ENCODE data around the gene TOMM34. TPM values are rescaled to one million over a fixed set of nuclear protein-coding genes. Genes with fewer than 3 reads are reported as not detected.

The TOMM34 gene
- total RNA-seq, 1 donor from 2014 or later = 4.8 TPM

GRCh38 chr20:44962483-44962882 lies 2.3 kb upstream of the TOMM34 start:
- no peak for DNase-seq

- DNase-seq = no peak
These were observed 1.7 kb upstream of the TOMM34 start for GRCh38 chr20:44961870-44962267.

- DNase-seq = no peak
These were observed 1.0 kb upstream of the TOMM34 start for GRCh38 chr20:44961011-44961869.

- DNase-seq = no peak
These were observed 527 bp downstream of the TOMM34 start for GRCh38 chr20:44959638-44960102.

- DNase-seq = no peak
These were observed 1.0 kb downstream of the TOMM34 start for GRCh38 chr20:44959082-44959637.

- DNase-seq = no peak
These were observed 1.9 kb downstream of the TOMM34 start for GRCh38 chr20:44958276-44958675.

GRCh38 chr20:44956410-44956809 lies 3.8 kb downstream of the TOMM34 start:
- no peak for DNase-seq

- no peak for DNase-seq
These were observed 4.9 kb downstream of the TOMM34 start for GRCh38 chr20:44955270-44955669.

- DNase-seq = no peak
These were observed 6.0 kb downstream of the TOMM34 start for GRCh38 chr20:44954211-44954610.

- no peak for DNase-seq
These were observed 7.5 kb downstream of the TOMM34 start for GRCh38 chr20:44952731-44953130.

- no peak for DNase-seq
These were observed 9.8 kb downstream of the TOMM34 start for GRCh38 chr20:44950368-44950767.

- DNase-seq = no peak
These were observed 11.7 kb downstream of the TOMM34 start for GRCh38 chr20:44948513-44948912.

GRCh38 chr20:44948107-44948506 lies 12.1 kb downstream of the TOMM34 start:
- no peak for DNase-seq

- DNase-seq = no peak
These were observed 13.8 kb downstream of the TOMM34 start for GRCh38 chr20:44946271-44946852.

GRCh38 chr20:44945261-44945660 lies 14.9 kb downstream of the TOMM34 start:
- no peak for DNase-seq

- DNase-seq = no peak
These were observed 16.4 kb downstream of the TOMM34 start for GRCh38 chr20:44943828-44944227.

GRCh38 chr20:44942264-44942973 lies 17.8 kb downstream of the TOMM34 start:
- DNase-seq = no peak

GRCh38 chr20:44941120-44941691 lies 19.0 kb downstream of the TOMM34 start:
- DNase-seq = no peak

GRCh38 chr20:44938637-44939036 lies 21.6 kb downstream of the TOMM34 start:
- DNase-seq = no peak

GRCh38 chr20:44936510-44936909 lies 23.7 kb downstream of the TOMM34 start:
- DNase-seq = no peak

- no peak for DNase-seq
These were observed 27.3 kb downstream of the TOMM34 start for GRCh38 chr20:44932916-44933315.

GRCh38 chr20:44931911-44932310 lies 28.3 kb downstream of the TOMM34 start:
- DNase-seq = no peak
